Breast epithelium (tissue), 4 donors: ENCODE results near the gene GRID2IP. TPM values are rescaled to one million over a fixed set of nuclear protein-coding genes. Genes with fewer than 3 reads are reported as not detected.

Experiments
- DNase-seq, 2 donors: peaks; one replicate each; pipeline ENCODE4 v3.0.0-alpha.2; 2019; ENCODE audit warnings: low spot score in 2 of 2
- H3K27ac ChIP-seq, 2 donors: fragments of 200-600 bp; sonication (generic) in 1 of 2; one replicate each; pipeline ENCODE4 v1.5.1; 2016 to 2019; ENCODE audit warnings: mild to moderate bottlenecking in 1 of 2
- H3K27me3 ChIP-seq, 2 donors: fragments of 200-600 bp; sonication (generic) in 1 of 2; one replicate each; pipeline versions ENCODE4 v1.5.1 to v1.6.0; 2017 to 2019; ENCODE audit warnings: control low read depth in 1 of 2, mild to moderate bottlenecking in 1 of 2
- H3K36me3 ChIP-seq: fragments of 200-600 bp; one replicate; pipeline ENCODE4 v1.5.1; 2019
- H3K4me1 ChIP-seq, 2 donors: fragments of 200-600 bp; sonication (generic); one replicate each; pipeline ENCODE4 v1.5.1; 2016 to 2019; ENCODE audit warnings: control low read depth in 1 of 2
- H3K4me3 ChIP-seq, 3 donors: fragments of 200-600 bp; sonication (generic); 1 replicate in 2 of 3; 2 replicates in 1 of 3; pipeline ENCODE4 v1.5.1; 2016 to 2019; ENCODE audit warnings: mild to moderate bottlenecking in 3 of 3, moderate library complexity in 2 of 3
- H3K9me3 ChIP-seq, 2 donors: fragments of 200-600 bp; sonication (generic) in 1 of 2; one replicate each; pipeline ENCODE4 v1.5.1; 2016 to 2019; ENCODE audit warnings: control low read depth in 1 of 2
- CTCF ChIP-seq, 3 donors: fragments of 450-650 bp; IDR thresholded peaks; one replicate each; pipeline ENCODE4 v1.5.1; 2016 to 2017; ENCODE audit warnings: antibody characterized with exemption in 3 of 3, mild to moderate bottlenecking in 3 of 3, moderate library complexity in 3 of 3
- POLR2A ChIP-seq: fragments of 450-650 bp; IDR thresholded peaks from one replicate; pipeline ENCODE4 v1.6.1; 2016; ENCODE audit warnings: antibody characterized with exemption, mild to moderate bottlenecking, moderate library complexity
- POLR2AphosphoS5 ChIP-seq, 3 donors: sonication (generic); formaldehyde crosslinking; IDR thresholded peaks; one replicate each; pipeline ENCODE4 v1.6.1; 2017; ENCODE audit warnings: antibody characterized with exemption in 3 of 3
- intact Hi-C: fragments of 100-400 bp; cut with DNase I; formaldehyde crosslinking; loops from one replicate; pipeline ENCODE4 v1.15.1; 2023; ENCODE audit warnings: low total_unique reads
- total RNA-seq, 3 donors: library from RNA; depleted of rRNA; stranded (reverse); fragments of >200 nt; gene quantifications; one replicate each; pipeline ENCODE4 v1.1.0, GENCODE V29; 2016

GRID2IP gene
- total RNA-seq: under 1 TPM in 2 of 3 donors, not detected in 1; 0.33 to 0.88 TPM

- Histone ChIP-seq H3K4me1 (no peaks in the 10 kb centered on the region), H3K9me3 (no peaks in the 10 kb centered on the region), H3K36me3 (no peaks in the 10 kb centered on the region), H3K27ac (no peak within 1 kb of the TSS), H3K4me3 (no peak within 1 kb of the TSS), H3K27me3 (no peaks in the 10 kb centered on the region)
- intact Hi-C loops: no loop called here
- TF ChIP-seq CTCF (IDR thresholded peaks at IDR 0.05): no peak
- TF ChIP-seq POLR2AphosphoS5 (IDR thresholded peaks at IDR 0.05): no peak
- no peak for TF ChIP-seq POLR2A
- no peak for DNase-seq
Observed at GRCh38 chr7:6551016-6551511, at the start of gene GRID2IP. GRID2IP (minus strand) TSS chr7:6551461; CDS start chr7:6551436, 25 bp downstream.

- H3K36me3 ChIP-seq: peaks cover 8% of the 10 kb centered on the region
- TF ChIP-seq POLR2A (no peak), CTCF (IDR thresholded peaks at IDR 0.05) (no peak), POLR2AphosphoS5 (IDR thresholded peaks at IDR 0.05) (no peak)
Observed at GRCh38 chr7:6600093-6600492, 48.8 kb upstream of the GRID2IP start.

GRCh38 chr7:6590645-6591110 is 39.4 kb upstream of the GRID2IP start:
- TF ChIP-seq CTCF (IDR thresholded peaks at IDR 0.05) (no peak), POLR2A (no peak), POLR2AphosphoS5 (IDR thresholded peaks at IDR 0.05) (no peak)
- DNase-seq: no peak
- Histone ChIP-seq H3K4me1 (peaks cover 0 to 2% of the 10 kb centered on the region in 2 donors), H3K27me3 (no peaks in the 10 kb centered on the region), H3K36me3 (no peaks in the 10 kb centered on the region), H3K9me3 (no peaks in the 10 kb centered on the region), H3K4me3 (peak overlapping the region; percentile 61 to 90 (median 83)), H3K27ac (peak overlapping the region; percentile 74 to 79)
- intact Hi-C loops: no loop called here

More at GRCh38 chr7:6600093-6600492, 48.8 kb upstream of the GRID2IP start:
- Histone ChIP-seq H3K27me3 (no peaks in the 10 kb centered on the region), H3K4me1 (no peaks in the 10 kb centered on the region), H3K4me3 (no peak overlapping the region), H3K9me3 (no peaks in the 10 kb centered on the region), H3K27ac (no peak overlapping the region)
- intact Hi-C loops: no loop called here
- DNase-seq: no peak

- DNase-seq: peak; percentile 42 to 68
- peak within 1 kb of the TSS; percentile 74 to 79 for H3K27ac ChIP-seq
- peaks cover 0 to 2% of the 10 kb centered on the region in 2 donors for H3K4me1 ChIP-seq
- H3K27me3 ChIP-seq: no peaks in the 10 kb centered on the region
- H3K36me3 ChIP-seq: no peaks in the 10 kb centered on the region
- intact Hi-C loops: no loop called here
- no peaks in the 10 kb centered on the region for H3K9me3 ChIP-seq
- TF ChIP-seq POLR2A (no peak), CTCF (IDR thresholded peaks at IDR 0.05) (peak in 1 of 3 donors; percentile 97), POLR2AphosphoS5 (IDR thresholded peaks at IDR 0.05) (no peak)
- peak within 1 kb of the TSS; percentile 61 to 90 (median 83) for H3K4me3 ChIP-seq
Observed at GRCh38 chr7:6589829-6590644, 38.8 kb upstream of the GRID2IP start, which contains the start of gene INTS15. INTS15 (plus strand) TSS chr7:6590021; CDS start chr7:6590284, 263 bp downstream.
